OCI-LY7 (cell line): ENCODE measurements around the gene BHLHA15.

Experiments used
- EZH2phosphoT487 ChIP-seq: fragments of 200-600 bp; sonication (generic); IDR thresholded peaks from 2 replicates; pipeline ENCODE4 v1.6.1; 2018; ENCODE audit warnings: low read depth, borderline replicate concordance, mild to moderate bottlenecking, mixed run types, antibody characterized with exemption, low read length, moderate library complexity, mixed read lengths
- TF ChIP-seq, protein P1 (sequence below): fragments of 200-600 bp; sonication (generic); conservative IDR thresholded peaks from 2 replicates; pipeline ENCODE4 v1.5.1; 2014; ENCODE audit warnings: mild to moderate bottlenecking, antibody characterized with exemption, low read length, moderate library complexity, mixed read lengths

DNA sequence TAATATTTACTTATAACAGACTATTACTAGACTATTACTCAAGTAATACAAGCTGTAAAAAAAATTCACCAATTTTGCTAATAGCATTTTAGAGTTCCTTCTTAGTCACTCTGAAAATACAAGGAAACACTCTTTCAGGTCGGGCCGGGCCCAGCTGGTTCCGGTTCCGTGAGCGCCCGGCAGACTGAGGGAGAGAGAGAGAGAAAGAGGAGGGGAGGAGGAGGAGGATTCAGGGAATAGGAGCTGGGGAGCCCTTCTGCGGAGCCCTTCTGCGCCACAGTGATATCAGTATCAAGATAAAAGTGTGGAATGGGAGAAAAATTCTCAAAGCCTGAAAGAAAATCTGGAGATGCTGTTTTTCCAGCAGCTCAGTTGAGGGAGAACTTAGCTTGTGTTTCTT is 30.5 kb upstream of the BHLHA15 start:
- TF ChIP-seq, protein P1, sequence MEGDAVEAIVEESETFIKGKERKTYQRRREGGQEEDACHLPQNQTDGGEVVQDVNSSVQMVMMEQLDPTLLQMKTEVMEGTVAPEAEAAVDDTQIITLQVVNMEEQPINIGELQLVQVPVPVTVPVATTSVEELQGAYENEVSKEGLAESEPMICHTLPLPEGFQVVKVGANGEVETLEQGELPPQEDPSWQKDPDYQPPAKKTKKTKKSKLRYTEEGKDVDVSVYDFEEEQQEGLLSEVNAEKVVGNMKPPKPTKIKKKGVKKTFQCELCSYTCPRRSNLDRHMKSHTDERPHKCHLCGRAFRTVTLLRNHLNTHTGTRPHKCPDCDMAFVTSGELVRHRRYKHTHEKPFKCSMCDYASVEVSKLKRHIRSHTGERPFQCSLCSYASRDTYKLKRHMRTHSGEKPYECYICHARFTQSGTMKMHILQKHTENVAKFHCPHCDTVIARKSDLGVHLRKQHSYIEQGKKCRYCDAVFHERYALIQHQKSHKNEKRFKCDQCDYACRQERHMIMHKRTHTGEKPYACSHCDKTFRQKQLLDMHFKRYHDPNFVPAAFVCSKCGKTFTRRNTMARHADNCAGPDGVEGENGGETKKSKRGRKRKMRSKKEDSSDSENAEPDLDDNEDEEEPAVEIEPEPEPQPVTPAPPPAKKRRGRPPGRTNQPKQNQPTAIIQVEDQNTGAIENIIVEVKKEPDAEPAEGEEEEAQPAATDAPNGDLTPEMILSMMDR, result no peak
- TF ChIP-seq EZH2phosphoT487, result no peak
